NCI-H345 treated with DMSO at 0.1 percent for 48 hours (cell line): Measurements from ENCODE around the gene SVIL.
"Not testable (repeated sequence)": the region's sequence is repeated elsewhere in the genome, so short reads cannot be mapped to it uniquely, and the experiment has no call there.

ENCODE experiments used
- DNase-seq: peaks from one replicate; lab custom pipeline; 2025; ENCODE audit not compliant: unreplicated experiment; lab: John Stamatoyannopoulos, UW

Gene SVIL

GRCh38 chr10:29579455-29579970, 55.3 kb downstream of the SVIL start:
- DNase-seq: no peak

- no peak for DNase-seq
Observed at GRCh38 chr10:29578457-29578856, 56.3 kb downstream of the SVIL start.

GRCh38 chr10:29576681-29577080, 58.1 kb downstream of the SVIL start:
- no peak for DNase-seq

GRCh38 chr10:29575098-29575455, 59.7 kb downstream of the SVIL start:
- DNase-seq: no peak

- not testable (repeated sequence) for DNase-seq
Observed at GRCh38 chr10:29574212-29575097, 60.3 kb downstream of the SVIL start.

GRCh38 chr10:29570248-29570647, 64.5 kb downstream of the SVIL start:
- DNase-seq: not testable (repeated sequence)

GRCh38 chr10:29569795-29570194, 65.0 kb downstream of the SVIL start:
- no peak for DNase-seq

- DNase-seq: no peak
Observed at GRCh38 chr10:29567003-29567402, 67.8 kb downstream of the SVIL start.

GRCh38 chr10:29566209-29566608, 68.6 kb downstream of the SVIL start:
- not testable (repeated sequence) for DNase-seq

GRCh38 chr10:29563420-29564035, 71.2 kb downstream of the SVIL start:
- no peak for DNase-seq

GRCh38 chr10:29563006-29563405, 71.8 kb downstream of the SVIL start:
- DNase-seq: not testable (repeated sequence)

- no peak for DNase-seq
Observed at GRCh38 chr10:29559996-29560395, 74.8 kb downstream of the SVIL start.

GRCh38 chr10:29557665-29558064, 77.1 kb downstream of the SVIL start:
- no peak for DNase-seq

- DNase-seq: no peak
Observed at GRCh38 chr10:29555746-29556481, 78.9 kb downstream of the SVIL start.

- DNase-seq: no peak
Observed at GRCh38 chr10:29555091-29555745, 79.6 kb downstream of the SVIL start.

GRCh38 chr10:29554660-29555059, 80.1 kb downstream of the SVIL start:
- no peak for DNase-seq

- DNase-seq: no peak
Observed at GRCh38 chr10:29553544-29554250, 81.1 kb downstream of the SVIL start.

- not testable (repeated sequence) for DNase-seq
Observed at GRCh38 chr10:29553116-29553515, 81.7 kb downstream of the SVIL start.

GRCh38 chr10:29549493-29549892, 85.3 kb downstream of the SVIL start:
- DNase-seq: not testable (repeated sequence)

GRCh38 chr10:29546773-29547313, 87.9 kb downstream of the SVIL start:
- no peak for DNase-seq
